AG10803 (cell line): Measurements from ENCODE around the gene SNAP47.

Experiments used
- DNase-seq: peaks from one replicate; pipeline ENCODE4 v3.0.0; 2010; ENCODE audit warnings: low read depth
- H3K4me3 ChIP-seq: 2 replicates; pipeline ENCODE4 v1.5.1; 2011; ENCODE audit warnings: mild to moderate bottlenecking, low read length, control low read depth
- TF ChIP-seq, protein P1 (sequence below): conservative IDR thresholded peaks from 2 replicates; pipeline ENCODE4 v1.5.1; 2011; ENCODE audit warnings: mild to moderate bottlenecking, low read length, control low read depth, inconsistent platforms

SNAP47 gene

DNA sequence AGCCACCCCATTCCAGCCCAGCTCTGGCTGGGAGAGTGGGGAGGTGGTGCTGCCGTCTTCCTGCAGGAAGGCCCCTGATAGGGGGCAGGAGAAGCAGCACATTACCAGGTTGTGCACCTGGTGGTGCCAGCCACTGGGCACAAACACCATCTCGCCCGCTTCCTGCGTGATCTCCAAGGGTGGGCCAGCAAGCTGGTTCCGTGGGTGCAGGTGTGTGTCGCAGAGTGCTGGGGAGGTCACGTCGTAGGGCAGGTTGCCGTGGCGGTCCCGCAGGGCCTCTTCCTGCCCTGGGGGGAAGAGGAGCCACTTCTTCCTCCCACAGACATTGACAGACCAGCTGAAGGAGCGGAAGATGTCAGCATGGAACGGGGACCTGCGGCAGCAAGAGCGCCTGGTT is 1.9 kb upstream of the SNAP47 start:
- no peak overlapping the region for H3K4me3 ChIP-seq
- DNase-seq: no peak
- TF ChIP-seq, protein P1, sequence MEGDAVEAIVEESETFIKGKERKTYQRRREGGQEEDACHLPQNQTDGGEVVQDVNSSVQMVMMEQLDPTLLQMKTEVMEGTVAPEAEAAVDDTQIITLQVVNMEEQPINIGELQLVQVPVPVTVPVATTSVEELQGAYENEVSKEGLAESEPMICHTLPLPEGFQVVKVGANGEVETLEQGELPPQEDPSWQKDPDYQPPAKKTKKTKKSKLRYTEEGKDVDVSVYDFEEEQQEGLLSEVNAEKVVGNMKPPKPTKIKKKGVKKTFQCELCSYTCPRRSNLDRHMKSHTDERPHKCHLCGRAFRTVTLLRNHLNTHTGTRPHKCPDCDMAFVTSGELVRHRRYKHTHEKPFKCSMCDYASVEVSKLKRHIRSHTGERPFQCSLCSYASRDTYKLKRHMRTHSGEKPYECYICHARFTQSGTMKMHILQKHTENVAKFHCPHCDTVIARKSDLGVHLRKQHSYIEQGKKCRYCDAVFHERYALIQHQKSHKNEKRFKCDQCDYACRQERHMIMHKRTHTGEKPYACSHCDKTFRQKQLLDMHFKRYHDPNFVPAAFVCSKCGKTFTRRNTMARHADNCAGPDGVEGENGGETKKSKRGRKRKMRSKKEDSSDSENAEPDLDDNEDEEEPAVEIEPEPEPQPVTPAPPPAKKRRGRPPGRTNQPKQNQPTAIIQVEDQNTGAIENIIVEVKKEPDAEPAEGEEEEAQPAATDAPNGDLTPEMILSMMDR: no peak

DNA sequence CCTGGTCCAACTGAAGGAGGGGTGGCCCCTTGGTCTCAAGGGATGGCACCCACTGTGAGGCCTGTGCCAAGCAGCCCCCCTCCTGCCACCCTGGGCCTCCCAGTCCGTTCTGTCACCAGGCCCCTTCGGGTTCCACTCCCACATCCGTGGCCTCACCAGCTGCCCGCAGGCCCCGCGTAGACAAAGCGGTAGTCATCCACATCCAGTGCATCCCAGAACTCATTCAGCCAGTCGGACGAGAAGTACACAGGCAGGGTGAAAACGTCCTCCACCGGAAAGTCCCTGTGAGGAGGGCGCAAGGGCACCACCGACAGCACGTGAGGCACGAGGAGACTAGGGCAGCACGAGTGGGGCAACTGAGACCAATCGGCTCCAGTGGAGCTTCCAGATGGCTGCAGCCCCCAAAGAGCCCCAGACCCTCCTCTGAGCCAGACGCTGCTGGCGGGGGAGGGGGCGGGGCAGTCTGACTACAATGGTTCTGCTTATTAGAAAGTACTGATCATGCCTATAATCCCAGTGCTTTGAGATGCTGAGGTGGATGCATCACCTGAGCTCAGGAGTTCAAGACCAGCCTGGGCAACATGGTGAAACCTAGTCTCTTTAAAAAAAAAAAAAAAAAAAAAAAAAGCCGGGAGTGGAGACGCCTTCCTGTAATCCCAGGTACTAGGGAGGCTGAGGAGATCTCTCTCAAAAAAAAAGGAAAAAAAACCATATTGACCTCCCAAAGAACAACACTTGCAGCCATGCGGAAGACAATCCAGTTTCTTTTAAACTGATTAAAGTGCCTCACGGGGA is 1.3 kb upstream of the SNAP47 start:
- H3K4me3 ChIP-seq: peak overlapping the region; percentile 92
- DNase-seq: no peak
- TF ChIP-seq, protein P1: no peak

DNA sequence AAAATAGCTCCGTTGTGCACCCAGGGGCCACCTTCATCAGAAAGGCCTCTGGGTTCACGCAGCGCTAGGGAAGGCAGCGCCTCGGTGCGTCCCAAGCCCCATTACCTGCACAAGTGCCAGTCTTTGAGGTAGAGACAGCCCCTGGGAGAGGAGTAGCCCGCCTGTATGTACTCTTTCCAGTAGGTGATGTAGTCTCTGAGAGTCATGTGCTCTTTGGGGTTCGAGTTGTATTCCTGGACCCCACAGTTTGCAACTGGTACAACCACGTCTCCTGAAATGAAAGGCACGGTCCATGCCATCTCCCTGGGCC is 734 bp upstream of the SNAP47 start:
- DNase-seq: no peak
- H3K4me3 ChIP-seq: peak overlapping the region; percentile 92
- TF ChIP-seq, protein P1: no peak

DNA sequence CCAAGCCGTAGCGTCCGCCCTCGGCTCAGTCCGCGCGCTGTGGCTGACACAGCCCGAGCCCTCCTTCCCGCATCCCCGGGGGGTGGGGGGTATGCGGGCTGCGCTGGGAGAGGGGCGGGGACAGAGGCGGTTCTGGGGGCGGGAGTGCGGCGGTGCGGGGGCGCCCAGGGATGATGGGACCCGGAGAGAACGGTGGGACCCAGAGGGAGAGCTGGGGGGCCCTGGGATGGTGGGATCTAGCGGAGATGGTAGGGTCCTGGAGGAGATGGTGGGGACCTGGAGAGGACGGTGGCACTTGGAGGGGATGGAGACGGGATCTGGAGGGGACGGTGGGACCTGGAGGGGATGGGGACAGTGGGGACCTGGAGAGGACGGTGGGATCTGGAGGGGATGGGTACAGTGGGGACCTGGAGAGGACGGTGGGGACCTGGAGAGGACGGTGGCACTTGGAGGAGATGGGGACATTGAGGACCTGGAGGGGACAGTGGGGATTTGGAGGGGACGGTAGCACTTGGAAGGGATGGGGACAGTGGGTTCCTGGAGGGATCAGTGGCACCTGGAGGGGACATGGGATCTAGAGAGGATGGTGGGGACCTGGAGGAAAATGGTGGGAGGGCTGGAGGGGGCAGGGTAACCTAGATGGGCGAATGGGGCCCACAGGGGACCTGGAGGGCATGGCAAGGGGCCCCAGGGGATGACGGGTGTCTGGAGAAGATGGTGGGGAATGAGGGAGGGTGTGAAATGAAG is 477 bp downstream of the SNAP47 start:
- no peak for DNase-seq
- H3K4me3 ChIP-seq: peak overlapping the region; percentile 92
- TF ChIP-seq, protein P1: no peak

DNA sequence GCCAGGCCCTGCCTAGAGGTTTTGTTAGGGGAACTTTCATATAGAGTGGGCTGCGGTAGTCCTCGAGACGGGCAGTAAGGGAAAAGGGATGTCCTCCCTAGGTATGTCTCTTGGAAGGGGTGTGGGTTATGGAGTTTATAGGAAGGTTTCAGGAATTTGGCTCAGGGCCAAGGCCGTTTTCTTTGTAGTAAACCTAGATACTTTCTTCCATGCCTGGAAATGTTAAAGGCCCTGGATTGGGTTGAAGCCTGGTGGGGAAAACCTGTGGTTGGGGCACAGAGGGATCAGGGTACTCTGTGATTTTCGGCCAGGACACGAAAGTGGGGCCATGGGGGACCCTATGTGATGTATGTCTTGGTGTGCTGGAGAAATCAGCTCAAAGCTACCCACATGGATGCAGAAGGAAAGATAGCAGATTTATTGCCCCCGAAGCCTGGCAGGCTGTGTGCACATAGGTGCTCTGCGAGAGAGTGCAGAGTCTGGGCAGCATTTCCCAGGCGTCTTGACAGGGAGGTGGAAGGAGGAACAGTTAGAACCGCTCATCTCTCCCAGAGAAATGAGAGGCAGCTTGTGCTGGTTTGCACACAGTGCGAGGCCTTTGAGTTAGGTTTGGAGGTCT is 1.7 kb downstream of the SNAP47 start:
- H3K4me3 ChIP-seq: no peak overlapping the region
- TF ChIP-seq, protein P1: no peak
- no peak for DNase-seq

DNA sequence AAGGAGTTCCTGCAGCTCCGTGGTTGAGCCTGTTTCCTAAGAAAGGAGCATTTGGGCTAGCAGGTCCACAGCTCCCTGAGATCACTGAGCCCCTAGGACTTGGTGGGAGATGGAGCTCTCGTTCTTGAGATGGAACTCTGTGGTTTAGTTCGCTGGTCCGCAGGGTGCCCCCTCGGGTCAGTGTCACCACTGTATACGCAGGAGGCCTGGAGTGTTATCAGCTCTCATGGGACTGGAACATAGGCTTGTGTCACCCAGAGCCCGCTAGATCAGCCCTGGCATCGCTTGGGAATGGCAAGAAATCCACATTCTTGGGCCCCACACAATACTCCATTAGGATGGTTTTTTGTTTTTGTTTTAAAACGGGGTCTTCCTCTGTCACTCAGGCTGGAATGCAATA is 3.6 kb downstream of the SNAP47 start:
- no peak for DNase-seq
- no peak overlapping the region for H3K4me3 ChIP-seq
- TF ChIP-seq, protein P1: no peak
